ENCODE results near the gene ACOX3.

DNA sequence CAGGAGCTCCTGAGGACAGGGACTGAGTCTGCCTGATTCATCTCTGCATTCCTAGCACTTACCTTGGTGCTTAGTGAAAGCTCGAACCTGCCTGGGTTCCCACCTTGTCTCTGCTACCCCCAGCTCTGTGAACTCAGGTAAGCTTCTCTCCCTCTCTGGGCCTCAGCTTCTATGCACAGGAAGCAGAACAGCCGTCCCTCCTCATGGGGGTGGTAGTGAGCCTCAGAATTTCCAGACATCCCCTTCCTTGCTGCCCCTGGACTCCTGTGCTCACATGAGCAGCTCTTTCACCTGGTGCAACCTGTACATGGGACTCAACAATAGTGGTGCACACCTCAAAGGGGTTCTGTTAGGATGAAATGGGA is 120.2 kb downstream of the ACOX3 start:
- TF ChIP-seq, protein P1, sequence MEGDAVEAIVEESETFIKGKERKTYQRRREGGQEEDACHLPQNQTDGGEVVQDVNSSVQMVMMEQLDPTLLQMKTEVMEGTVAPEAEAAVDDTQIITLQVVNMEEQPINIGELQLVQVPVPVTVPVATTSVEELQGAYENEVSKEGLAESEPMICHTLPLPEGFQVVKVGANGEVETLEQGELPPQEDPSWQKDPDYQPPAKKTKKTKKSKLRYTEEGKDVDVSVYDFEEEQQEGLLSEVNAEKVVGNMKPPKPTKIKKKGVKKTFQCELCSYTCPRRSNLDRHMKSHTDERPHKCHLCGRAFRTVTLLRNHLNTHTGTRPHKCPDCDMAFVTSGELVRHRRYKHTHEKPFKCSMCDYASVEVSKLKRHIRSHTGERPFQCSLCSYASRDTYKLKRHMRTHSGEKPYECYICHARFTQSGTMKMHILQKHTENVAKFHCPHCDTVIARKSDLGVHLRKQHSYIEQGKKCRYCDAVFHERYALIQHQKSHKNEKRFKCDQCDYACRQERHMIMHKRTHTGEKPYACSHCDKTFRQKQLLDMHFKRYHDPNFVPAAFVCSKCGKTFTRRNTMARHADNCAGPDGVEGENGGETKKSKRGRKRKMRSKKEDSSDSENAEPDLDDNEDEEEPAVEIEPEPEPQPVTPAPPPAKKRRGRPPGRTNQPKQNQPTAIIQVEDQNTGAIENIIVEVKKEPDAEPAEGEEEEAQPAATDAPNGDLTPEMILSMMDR (IDR thresholded peaks at IDR 0.05): peak in 1 of 6 experiments; percentile 11
- TF ChIP-seq POLR2A (IDR thresholded peaks at IDR 0.05): no peak
